GM21367 (cell line): Measurements from ENCODE around the gene CTF1.
"Not testable (repeated sequence)": the region's sequence is repeated elsewhere in the genome, so short reads cannot be mapped to it uniquely, and the experiment has no call there.

Experiments
- ATAC-seq: cut with Tn5 transposase; IDR thresholded peaks from one replicate; pipeline ENCODE4 v1.9.1; 2021; ENCODE audit not compliant: unreplicated experiment

CTF1 gene

GRCh38 chr16:30929167-30929566 is 32.8 kb downstream of the CTF1 start:
- ATAC-seq: no peak

- no peak for ATAC-seq
Observed at GRCh38 chr16:30930160-30930571, 33.8 kb downstream of the CTF1 start.

- no peak for ATAC-seq
Observed at GRCh38 chr16:30931068-30931650, 34.7 kb downstream of the CTF1 start.

- ATAC-seq: no peak
Observed at GRCh38 chr16:30934827-30935557, 38.6 kb downstream of the CTF1 start.

GRCh38 chr16:30937692-30938091 is 41.3 kb downstream of the CTF1 start:
- no peak for ATAC-seq

GRCh38 chr16:30939571-30939970 is 43.2 kb downstream of the CTF1 start:
- not testable (repeated sequence) for ATAC-seq

GRCh38 chr16:30941600-30942425 is 45.4 kb downstream of the CTF1 start:
- peak; percentile 60 for ATAC-seq

- no peak for ATAC-seq
Observed at GRCh38 chr16:30942426-30942806, 46.0 kb downstream of the CTF1 start.

- ATAC-seq: no peak
Observed at GRCh38 chr16:30944352-30944751, 47.9 kb downstream of the CTF1 start.

- no peak for ATAC-seq
Observed at GRCh38 chr16:30946671-30947540, 50.5 kb downstream of the CTF1 start.

- ATAC-seq: no peak
Observed at GRCh38 chr16:30947541-30947858, 51.1 kb downstream of the CTF1 start.

GRCh38 chr16:30947859-30948666 is 51.6 kb downstream of the CTF1 start:
- ATAC-seq: no peak

- ATAC-seq: no peak
Observed at GRCh38 chr16:30948667-30949649, 52.5 kb downstream of the CTF1 start, which contains the start of gene ORAI3. Gene ORAI3 (plus strand): TSS chr16:30949068. CDS start chr16:30949290, 222 bp downstream.

GRCh38 chr16:30949650-30950515 is 53.5 kb downstream of the CTF1 start:
- peak; percentile 49 for ATAC-seq

- no peak for ATAC-seq
Observed at GRCh38 chr16:30950516-30951065, 54.2 kb downstream of the CTF1 start.

GRCh38 chr16:30951193-30951592 is 54.8 kb downstream of the CTF1 start:
- ATAC-seq: no peak

GRCh38 chr16:30951750-30952149 is 55.3 kb downstream of the CTF1 start:
- no peak for ATAC-seq

- ATAC-seq: no peak
Observed at GRCh38 chr16:30953111-30953510, 56.7 kb downstream of the CTF1 start.
